Gastrocnemius medialis (tissue), 4 donors: Measurements from ENCODE around the gene ARSK. TPM values are rescaled to one million over a fixed set of nuclear protein-coding genes. Genes with fewer than 3 reads are reported as not detected.

Source experiments
- ATAC-seq, 2 donors: fragments of 150-250 bp; one replicate each; pipeline ENCODE4 v1.9.1; 2016
- DNase-seq, 2 donors: peaks; one replicate each; pipeline ENCODE4 v3.0.0-alpha.2; 2019
- H3K27ac ChIP-seq, 4 donors: fragments of 200-600 bp; sonication (generic); 1 replicate in 1 of 4; 2 replicates in 3 of 4; pipeline ENCODE4 v1.5.1; 2016 to 2018; ENCODE audit warnings: mild to moderate bottlenecking in 2 of 4, moderate library complexity in 1 of 4
- H3K27me3 ChIP-seq, 3 donors: fragments of 200-600 bp; sonication (generic) in 2 of 3; 1 replicate in 1 of 3; 2 replicates in 2 of 3; pipeline versions ENCODE4 v1.5.1 to v1.6.0; 2016 to 2019; ENCODE audit warnings: mild to moderate bottlenecking in 1 of 3, moderate library complexity in 1 of 3
- H3K36me3 ChIP-seq, 2 donors: fragments of 200-600 bp; sonication (generic) in 1 of 2; one replicate each; pipeline ENCODE4 v1.5.1; 2017 to 2018
- H3K4me1 ChIP-seq, 2 donors: fragments of 200-600 bp; sonication (generic) in 1 of 2; one replicate each; pipeline ENCODE4 v1.5.1; 2016 to 2017; ENCODE audit warnings: mild to moderate bottlenecking in 2 of 2
- H3K4me3 ChIP-seq, 4 donors: fragments of 200-600 bp; sonication (generic) in 3 of 4; 1 replicate in 1 of 4; 2 replicates in 3 of 4; pipeline ENCODE4 v1.5.1; 2016 to 2019; ENCODE audit warnings: mild to moderate bottlenecking in 2 of 4
- H3K9me3 ChIP-seq, 3 donors: fragments of 200-600 bp; sonication (generic) in 2 of 3; 1 replicate in 1 of 3; 2 replicates in 2 of 3; pipeline ENCODE4 v1.5.1; 2016 to 2019
- POLR2A ChIP-seq, 2 donors: fragments of 450-650 bp; IDR thresholded peaks; one replicate each; pipeline ENCODE4 v1.6.1; 2017; ENCODE audit warnings: antibody characterized with exemption in 2 of 2, mild to moderate bottlenecking in 2 of 2, moderate library complexity in 2 of 2
- in situ Hi-C, 4 donors: fragments of 200-750 bp; cut with MboI; loops; one replicate each; pipeline versions ENCODE4 v1.15.0 to v1.8.0; 2017; ENCODE audit warnings: low sequenced_read_pairs in 4 of 4
- intact Hi-C: fragments of 100-400 bp; cut with DNase I; formaldehyde crosslinking; loops from one replicate; pipeline ENCODE4 v1.15.1; 2023; ENCODE audit warnings: low total_unique reads
- total RNA-seq, 4 donors: library from RNA; depleted of rRNA; stranded (reverse); fragments of >200 nt; gene quantifications; one replicate each; pipeline versions ENCODE4 v1.1.0 to v1.2.3, GENCODE V29; 2016
- TF ChIP-seq, protein P1 (sequence below), 5 experiments: fragments of 450-650 bp in 3 of 5; fragments of 200-600 bp in 2 of 5; sonication (generic) in 2 of 5; IDR thresholded peaks in 4 of 5; conservative IDR thresholded peaks in 1 of 5; 1 replicate in 4 of 5; 2 replicates in 1 of 5; pipeline ENCODE4 v1.5.1; 2016 to 2019; ENCODE audit warnings: antibody characterized with exemption in 5 of 5, mild to moderate bottlenecking in 3 of 5, moderate library complexity in 3 of 5

ARSK gene
- total RNA-seq, 4 donors from 2014 or later = 2.3 to 4.3 (median 2.8) TPM

DNA sequence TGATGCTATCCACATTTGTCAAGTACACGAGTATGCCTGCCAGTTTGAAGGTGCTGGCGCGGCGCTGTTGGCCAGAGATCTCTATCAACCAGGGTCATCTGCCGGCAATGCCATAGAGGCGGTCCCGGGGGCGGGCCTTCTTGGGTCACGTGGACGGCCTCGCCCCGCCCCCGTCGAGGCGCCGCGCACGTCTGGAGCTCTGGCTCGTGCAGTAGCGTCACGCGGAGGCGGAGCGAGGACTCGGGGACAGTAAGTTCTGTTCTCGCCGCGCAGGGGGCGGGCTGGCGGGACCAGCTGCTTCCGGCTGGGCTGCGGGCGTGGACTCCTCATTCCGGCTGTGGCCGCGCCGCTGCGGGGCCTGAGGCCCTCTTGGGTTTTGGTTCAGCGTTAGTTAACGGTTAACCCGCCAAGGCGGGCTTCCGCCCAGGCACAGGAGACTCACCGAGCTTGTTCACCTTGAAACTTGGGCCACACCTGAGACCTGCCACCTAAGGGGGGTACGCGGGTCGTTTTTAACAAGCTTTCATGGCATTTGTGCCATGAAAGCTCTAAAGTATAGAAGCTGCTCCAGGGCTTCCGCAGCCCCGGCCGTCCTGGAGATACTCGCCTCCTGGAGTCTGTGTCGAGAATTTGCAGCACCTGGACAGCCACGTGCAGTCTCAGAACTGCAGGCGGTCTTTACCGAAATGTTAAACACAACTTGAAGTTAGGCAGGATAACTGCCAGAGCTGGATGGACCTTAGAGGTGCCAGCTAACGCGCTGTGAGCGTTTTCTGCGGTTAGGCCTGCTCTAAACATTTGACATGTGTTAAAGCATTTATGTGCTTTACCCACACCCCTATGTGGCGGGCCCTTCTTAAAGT, 91.9 kb downstream of the ARSK start, which contains the start of gene RFESD:
Gene RFESD, plus strand, starts transcription at position 209 of the 863 bp plus-strand sequence. CDS start 5,495 bp downstream, outside the sequence.
- in situ Hi-C loops = loop anchor here in 3 of 4 donors (25.0 kb wide), 2 partner anchors 316 to 691 kb away; partner anchors contain the start of gene ELL2 (in 2 of the 3)

DNA sequence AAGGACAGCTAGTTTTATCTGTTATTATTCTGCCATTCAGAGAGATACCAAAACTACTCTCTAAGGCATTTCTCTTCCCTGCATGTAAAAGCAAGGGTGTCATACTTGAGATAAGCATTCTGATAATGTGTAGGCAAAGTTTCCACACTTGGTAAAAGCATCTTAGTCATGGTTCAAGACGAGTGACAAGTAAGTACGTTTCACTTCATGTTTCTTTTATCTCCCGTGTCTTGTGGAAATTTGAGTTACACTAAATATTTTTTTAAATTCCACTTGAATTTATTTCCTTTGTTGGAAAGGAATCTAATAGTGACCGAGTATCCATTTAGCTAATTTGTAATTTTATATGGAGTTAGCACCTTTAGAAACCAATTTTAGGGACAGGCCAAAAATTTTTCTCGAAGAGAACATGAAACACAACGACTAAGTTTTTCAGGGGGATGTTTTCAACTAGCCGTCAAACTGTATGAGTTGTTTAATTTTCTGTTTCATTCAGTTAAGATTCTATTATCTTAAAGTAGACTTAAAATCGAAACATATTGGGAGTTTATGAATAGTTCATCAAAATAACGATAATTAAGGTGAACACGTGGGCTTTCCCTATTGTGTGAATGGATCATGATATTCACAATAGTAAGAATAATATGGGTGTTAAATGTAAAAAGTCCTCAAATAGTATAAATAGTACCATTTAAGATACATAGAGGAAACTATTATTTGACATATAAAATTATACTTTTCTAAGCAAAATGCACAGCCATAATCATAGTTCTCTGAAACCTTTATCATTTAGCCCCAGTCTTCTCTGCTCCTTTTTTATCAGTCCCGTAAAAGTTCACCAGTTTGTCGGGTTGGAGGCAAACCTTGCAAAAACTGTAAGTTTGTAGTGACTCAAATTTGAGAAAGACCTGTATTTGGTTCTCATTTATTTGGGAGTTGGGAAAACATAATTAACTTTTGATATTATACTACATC, 93.3 kb downstream of the ARSK start:
- in situ Hi-C loops = loop anchor here in 3 of 4 donors (25.0 kb wide), 2 partner anchors 314 to 689 kb away; partner anchors contain the start of gene ELL2 (in 2 of the 3)
- H3K27me3 ChIP-seq = no peaks in the 10 kb centered on the region
- intact Hi-C loops = loop anchor here (1.0 to 10.0 kb wide), 6 partner anchors 83 to 1054 kb away; partner anchors contain the start of genes CAST and RHOBTB3
- H3K4me3 ChIP-seq = peak overlapping the region in 1 of 4 donors; percentile 62
- DNase-seq (no peak), ATAC-seq (no peak)
- no peaks in the 10 kb centered on the region for H3K9me3 ChIP-seq
- peak overlapping the region; percentile 95 to 99 (median 97) for H3K27ac ChIP-seq
- H3K4me1 ChIP-seq = peaks cover 12 to 35% of the 10 kb centered on the region in 2 donors
- TF ChIP-seq, protein P1, sequence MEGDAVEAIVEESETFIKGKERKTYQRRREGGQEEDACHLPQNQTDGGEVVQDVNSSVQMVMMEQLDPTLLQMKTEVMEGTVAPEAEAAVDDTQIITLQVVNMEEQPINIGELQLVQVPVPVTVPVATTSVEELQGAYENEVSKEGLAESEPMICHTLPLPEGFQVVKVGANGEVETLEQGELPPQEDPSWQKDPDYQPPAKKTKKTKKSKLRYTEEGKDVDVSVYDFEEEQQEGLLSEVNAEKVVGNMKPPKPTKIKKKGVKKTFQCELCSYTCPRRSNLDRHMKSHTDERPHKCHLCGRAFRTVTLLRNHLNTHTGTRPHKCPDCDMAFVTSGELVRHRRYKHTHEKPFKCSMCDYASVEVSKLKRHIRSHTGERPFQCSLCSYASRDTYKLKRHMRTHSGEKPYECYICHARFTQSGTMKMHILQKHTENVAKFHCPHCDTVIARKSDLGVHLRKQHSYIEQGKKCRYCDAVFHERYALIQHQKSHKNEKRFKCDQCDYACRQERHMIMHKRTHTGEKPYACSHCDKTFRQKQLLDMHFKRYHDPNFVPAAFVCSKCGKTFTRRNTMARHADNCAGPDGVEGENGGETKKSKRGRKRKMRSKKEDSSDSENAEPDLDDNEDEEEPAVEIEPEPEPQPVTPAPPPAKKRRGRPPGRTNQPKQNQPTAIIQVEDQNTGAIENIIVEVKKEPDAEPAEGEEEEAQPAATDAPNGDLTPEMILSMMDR (IDR thresholded peaks at IDR 0.05 in 4 of 5, conservative IDR thresholded peaks at IDR 0.05 in 1 of 5) = no peak
- no peak for TF ChIP-seq POLR2A (IDR thresholded peaks at IDR 0.05)
- H3K36me3 ChIP-seq = no peaks in the 10 kb centered on the region

More for the DNA sequence above, 91.9 kb downstream of the ARSK start, which contains the start of gene RFESD:
- Histone ChIP-seq H3K9me3 (no peaks in the 10 kb centered on the region), H3K27me3 (no peaks in the 10 kb centered on the region), H3K36me3 (no peaks in the 10 kb centered on the region), H3K4me3 (peak within 1 kb of the TSS; percentile 62 to 71 (median 66)), H3K4me1 (peaks cover 16 to 39% of the 10 kb centered on the region in 2 donors), H3K27ac (peak within 1 kb of the TSS; percentile 95 to 99 (median 97))
- DNase-seq (peak; percentile 98 to 100), ATAC-seq (peak; percentile 82 to 83)
- intact Hi-C loops = loop anchor here (1.0 to 10.0 kb wide), 7 partner anchors 190 to 1056 kb away; partner anchors contain the start of gene CAST
- TF ChIP-seq POLR2A (IDR thresholded peaks at IDR 0.05) = peak; percentile 96 to 98
- TF ChIP-seq, protein P1 (IDR thresholded peaks at IDR 0.05 in 4 of 5, conservative IDR thresholded peaks at IDR 0.05 in 1 of 5) = peak in 2 of 5 experiments; percentile 19 to 29

DNA sequence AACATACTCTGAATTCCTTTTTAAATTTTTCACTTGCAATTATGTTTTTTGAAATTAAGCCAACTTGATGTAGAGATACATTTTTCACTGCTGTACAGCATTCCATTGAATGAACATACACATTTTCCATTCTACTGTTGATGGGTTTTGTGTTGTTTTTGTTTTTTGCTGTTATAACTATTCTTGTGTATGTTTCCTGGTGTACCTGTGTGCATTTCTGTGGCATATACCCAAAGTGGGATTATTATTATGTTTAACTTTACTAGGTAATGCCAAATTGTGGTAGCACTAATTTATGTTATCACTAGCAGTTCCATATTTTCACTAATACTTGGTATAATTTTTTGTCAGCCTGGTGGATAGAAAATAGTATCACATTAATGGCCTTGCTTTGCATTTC, 94.4 kb downstream of the ARSK start:
- in situ Hi-C loops = loop anchor here in 3 of 4 donors (25.0 kb wide), 2 partner anchors 313 to 688 kb away; partner anchors contain the start of gene ELL2 (in 2 of the 3)
- no peak overlapping the region for H3K4me3 ChIP-seq

More for the DNA sequence above, 94.4 kb downstream of the ARSK start:
- Histone ChIP-seq H3K27ac (peak overlapping the region in 1 of 4 donors; percentile 6), H3K9me3 (no peaks in the 10 kb centered on the region), H3K27me3 (no peaks in the 10 kb centered on the region), H3K36me3 (no peaks in the 10 kb centered on the region), H3K4me1 (peaks cover 12 to 35% of the 10 kb centered on the region in 2 donors)
- intact Hi-C loops = loop anchor here (5.0 to 10.0 kb wide), 3 partner anchors 956 to 1053 kb away; partner anchors contain the start of gene CAST
- ATAC-seq (no peak), DNase-seq (no peak)
- TF ChIP-seq, protein P1 (IDR thresholded peaks at IDR 0.05 in 4 of 5, conservative IDR thresholded peaks at IDR 0.05 in 1 of 5) = no peak
- TF ChIP-seq POLR2A (IDR thresholded peaks at IDR 0.05) = no peak
